GM23248 (cell line): ENCODE measurements around the gene ELK3. TPM values are rescaled to one million over a fixed set of nuclear protein-coding genes. Genes with fewer than 3 reads are reported as not detected.

ENCODE experiments used
- DNase-seq: peaks from one replicate; pipeline ENCODE4 v3.0.0-alpha.2; 2015
- H2AFZ ChIP-seq: fragments of 200-600 bp; sonication (generic); 2 replicates; pipeline ENCODE4 v1.6.1; 2016; ENCODE audit warnings: antibody characterized with exemption
- H3F3A ChIP-seq: fragments of 200-600 bp; sonication (generic); 2 replicates; pipeline ENCODE4 v1.6.1; 2016; ENCODE audit warnings: mild to moderate bottlenecking, antibody characterized with exemption, mixed run types; ENCODE audit not compliant: insufficient read depth
- H3K27ac ChIP-seq: fragments of 200-600 bp; sonication (generic); 2 replicates; pipeline ENCODE4 v1.5.1; 2016; ENCODE audit warnings: mild to moderate bottlenecking
- H3K27me3 ChIP-seq: fragments of 200-600 bp; sonication (generic); replicated peaks from 2 replicates; pipeline ENCODE4 v1.6.1; 2016; ENCODE audit warnings: mild to moderate bottlenecking; ENCODE audit not compliant: insufficient read depth
- H3K36me3 ChIP-seq: fragments of 200-600 bp; sonication (generic); 2 replicates; pipeline ENCODE4 v1.6.1; 2016; ENCODE audit warnings: low read depth, mild to moderate bottlenecking
- H3K4me1 ChIP-seq: fragments of 200-600 bp; sonication (generic); 2 replicates; pipeline ENCODE4 v1.6.1; 2016; ENCODE audit warnings: mild to moderate bottlenecking; ENCODE audit not compliant: insufficient read depth
- H3K4me2 ChIP-seq: fragments of 200-600 bp; sonication (generic); one replicate; pipeline ENCODE4 v1.6.1; 2016; ENCODE audit warnings: mild to moderate bottlenecking; ENCODE audit not compliant: unreplicated experiment
- H3K4me3 ChIP-seq: fragments of 200-600 bp; sonication (generic); 2 replicates; pipeline ENCODE4 v1.5.1; 2016; ENCODE audit warnings: mild to moderate bottlenecking
- H3K79me2 ChIP-seq: fragments of 200-600 bp; sonication (generic); 2 replicates; pipeline ENCODE4 v1.6.1; 2016; ENCODE audit warnings: mild to moderate bottlenecking; ENCODE audit not compliant: insufficient read depth
- H3K9ac ChIP-seq: fragments of 200-600 bp; sonication (generic); 2 replicates; pipeline ENCODE4 v1.6.1; 2016; ENCODE audit warnings: mild to moderate bottlenecking
- H3K9me2 ChIP-seq: fragments of 200-600 bp; sonication (generic); 2 replicates; pipeline ENCODE4 v1.6.1; 2016; ENCODE audit warnings: mixed run types, mild to moderate bottlenecking, moderate library complexity; ENCODE audit not compliant: insufficient read depth
- H3K9me3 ChIP-seq: fragments of 200-600 bp; sonication (generic); one replicate; pipeline ENCODE4 v1.6.1; 2017; ENCODE audit warnings: low read depth
- H4K20me1 ChIP-seq: fragments of 200-600 bp; sonication (generic); 2 replicates; pipeline ENCODE4 v1.6.0; 2016; ENCODE audit not compliant: insufficient read depth
- EZH2 ChIP-seq: fragments of 200-600 bp; sonication (generic); IDR thresholded peaks from 2 replicates; pipeline ENCODE4 v1.6.1; 2018; ENCODE audit warnings: antibody characterized with exemption, mild to moderate bottlenecking; ENCODE audit not compliant: insufficient read depth, poor library complexity, severe bottlenecking
- EZH2phosphoT487 ChIP-seq: fragments of 200-600 bp; sonication (generic); IDR thresholded peaks from 2 replicates; pipeline ENCODE4 v1.6.1; 2018; ENCODE audit warnings: antibody characterized with exemption, moderate library complexity, mild to moderate bottlenecking, low read depth; ENCODE audit not compliant: insufficient read depth
- WGBS, 2 experiments: methylation state at CpG; one replicate each; pipeline ENCODE4 v1.1.6; 2015 to 2017; ENCODE audit warnings: low lambda C conversion rate in 2 of 2, low coverage in 1 of 2; ENCODE audit errors: missing lambda C conversion rate in 2 of 2; 5-methylcytosine and 5-hydroxymethylcytosine counted together
- in situ Hi-C: fragments of 300-500 bp; cut with MboI; formaldehyde crosslinking; loops from 2 replicates; pipeline ENCODE4 v1.15.0; 2020
- polyA plus RNA-seq: library from polyadenylated mRNA; unstranded; fragments of >200 nt; fragmentation: Nextera tagmentation; extraction: Ambion mirVana; gene quantifications from 2 replicates; pipeline ENCODE4 v1.2.1, GENCODE V29; 2016
- total RNA-seq: library from RNA; depleted of rRNA; stranded (reverse); fragments of >200 nt; shearing (Covaris generic); gene quantifications from 2 replicates; pipeline ENCODE4 v1.2.3, GENCODE V29; 2014

Gene ELK3
- total and polyA plus RNA-seq, 2 experiments from 2014 or later: 31.9 to 51.9 TPM

DNA sequence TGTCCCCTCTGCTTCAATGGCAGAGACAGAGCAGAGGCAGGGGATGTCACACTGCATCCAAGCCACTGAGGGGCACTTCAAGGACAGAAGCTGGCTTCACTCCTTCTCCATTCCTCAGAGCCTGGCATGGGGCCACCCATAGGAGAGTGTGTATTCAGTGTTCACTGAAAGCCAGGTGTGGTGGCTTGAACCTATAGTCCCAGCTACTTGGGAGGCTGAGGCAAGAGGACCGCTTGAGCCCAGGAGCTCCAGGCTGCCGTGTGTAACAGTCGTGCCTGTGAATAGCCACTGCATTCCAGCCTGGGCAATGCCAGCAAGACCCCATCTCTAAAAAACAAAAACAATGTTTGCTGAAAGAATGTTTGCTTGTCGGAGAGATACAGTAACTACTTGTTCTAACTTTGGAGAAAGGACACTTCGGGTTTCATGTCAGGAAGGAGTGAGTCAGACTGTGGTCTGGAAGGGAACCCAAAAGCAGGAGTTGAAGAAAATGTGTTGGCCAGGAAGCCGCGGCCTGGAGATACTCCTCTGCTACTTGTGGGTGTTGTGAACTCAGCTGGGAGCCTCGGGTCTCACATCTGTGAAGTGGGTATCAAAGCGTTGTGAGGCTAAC lies 43.4 kb downstream of the ELK3 start:
- Histone ChIP-seq H3K27ac (peak overlapping the region; percentile 99), H4K20me1 (no peaks in the 10 kb centered on the region), H3K4me1 (peaks cover 88% of the 10 kb centered on the region), H3K79me2 (peaks cover 86% of the 10 kb centered on the region), H2AFZ (no peak overlapping the region), H3K9me3 (no peaks in the 10 kb centered on the region), H3K4me2 (peak overlapping the region; percentile 89), H3F3A (peaks cover 81% of the 10 kb centered on the region), H3K27me3 (no peaks in the 10 kb centered on the region), H3K9ac (peak overlapping the region; percentile 90), H3K9me2 (no peaks in the 10 kb centered on the region), H3K36me3 (no peaks in the 10 kb centered on the region), H3K4me3 (peak overlapping the region; percentile 48)
- WGBS, 2 experiments: 0 to 1% methylated on average over 9 of the region's 9 CpGs
- in situ Hi-C loops: no loop called here
- DNase-seq: peak; percentile 97
- TF ChIP-seq EZH2: no peak
- TF ChIP-seq EZH2phosphoT487: no peak

DNA sequence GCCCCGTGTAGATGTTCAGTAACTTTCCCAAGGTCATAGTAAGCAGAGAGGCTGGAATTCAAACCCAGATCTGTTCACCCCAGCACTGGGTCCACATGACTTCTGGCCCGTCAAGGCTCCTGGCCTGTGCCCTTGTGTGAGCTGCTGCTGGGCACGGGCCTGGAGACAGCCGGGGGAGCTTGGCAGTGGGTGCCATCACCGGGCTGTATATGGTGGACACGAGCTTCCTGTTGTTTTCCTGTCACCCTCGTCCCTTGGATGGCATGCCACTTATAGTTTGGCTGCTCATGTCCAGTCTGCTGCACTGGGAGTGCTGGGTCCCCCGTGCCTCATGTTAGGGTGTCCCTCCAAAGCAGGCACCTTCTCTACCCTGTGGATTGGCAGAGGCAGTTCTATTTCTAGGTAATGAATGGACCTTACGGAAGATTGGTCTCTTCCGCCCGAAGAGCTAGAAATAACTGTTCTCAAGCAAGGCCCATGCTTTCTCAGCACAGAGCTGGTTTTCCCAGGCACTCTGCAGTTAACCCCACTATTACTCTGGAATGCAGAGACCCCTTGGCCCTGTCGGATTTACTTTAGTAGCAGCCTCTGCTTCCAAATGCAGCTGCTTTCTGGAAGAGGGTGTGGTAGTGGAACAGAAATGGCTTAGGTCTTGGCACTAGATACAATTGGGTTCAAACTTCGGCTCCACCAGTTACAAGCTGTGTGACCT lies 44.3 kb downstream of the ELK3 start:
- no peak overlapping the region for H3K4me3 ChIP-seq
- H3K36me3 ChIP-seq: no peaks in the 10 kb centered on the region
- no peak overlapping the region for H2AFZ ChIP-seq
- peak overlapping the region; percentile 2 for H3K4me2 ChIP-seq
- H3K27me3 ChIP-seq: no peaks in the 10 kb centered on the region
- H3K9ac ChIP-seq: peak overlapping the region; percentile 90
- H3K9me2 ChIP-seq: no peaks in the 10 kb centered on the region
- DNase-seq: no peak
- peaks cover 86% of the 10 kb centered on the region for H3K79me2 ChIP-seq
- TF ChIP-seq EZH2phosphoT487 (no peak), EZH2 (no peak)
- in situ Hi-C loops: no loop called here
- WGBS, 2 experiments: 56 to 65% methylated on average over 13 of the region's 13 CpGs
- no peaks in the 10 kb centered on the region for H3K9me3 ChIP-seq
- no peaks in the 10 kb centered on the region for H4K20me1 ChIP-seq
- H3K27ac ChIP-seq: peak overlapping the region; percentile 99
- peaks cover 79% of the 10 kb centered on the region for H3K4me1 ChIP-seq
- H3F3A ChIP-seq: peaks cover 78% of the 10 kb centered on the region

DNA sequence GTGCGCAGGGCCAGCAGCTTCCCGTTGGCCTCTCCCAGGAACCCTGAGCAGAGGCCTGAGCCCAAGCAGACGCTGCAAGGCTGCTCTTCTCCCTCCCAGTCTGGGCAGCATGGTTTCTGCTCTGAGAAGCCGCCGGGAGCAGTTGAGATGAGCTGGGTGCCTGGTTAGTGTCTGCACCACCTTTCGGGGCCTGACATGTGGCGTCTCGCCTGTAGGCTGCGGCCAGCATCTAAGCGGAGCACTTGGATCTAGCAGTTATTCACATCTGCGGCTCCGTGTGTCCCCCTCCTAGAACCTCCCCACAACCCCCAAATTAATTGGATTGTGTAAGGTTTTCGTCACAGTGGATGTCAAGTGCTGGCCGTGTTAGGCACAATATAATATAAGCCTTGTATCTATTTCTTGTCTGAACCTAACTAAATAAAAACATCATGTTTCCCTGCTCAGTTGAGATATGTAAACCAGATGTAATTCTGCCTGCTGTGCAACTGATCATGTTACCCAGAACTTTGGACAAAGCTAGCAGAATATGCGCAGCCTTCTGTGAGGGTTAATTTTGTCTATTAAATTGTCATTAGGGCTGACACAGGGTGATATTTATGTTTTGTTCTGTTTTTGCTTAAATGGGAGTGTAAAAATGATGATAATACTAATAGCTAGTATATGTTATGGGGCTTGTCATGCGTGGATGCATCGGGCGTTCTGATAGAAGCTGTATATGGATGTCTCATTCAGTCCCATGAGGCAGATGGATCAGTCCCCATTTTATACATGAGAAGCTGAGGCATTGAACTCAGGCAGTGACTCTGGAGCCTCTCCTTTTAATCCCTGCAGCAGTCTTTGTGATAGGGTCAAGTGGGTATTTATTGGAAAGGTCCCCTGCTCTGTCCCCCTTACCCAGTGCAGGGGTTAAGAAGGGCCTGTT lies 45.8 kb downstream of the ELK3 start:
- Histone ChIP-seq H3K4me1 (peaks cover 68% of the 10 kb centered on the region), H3K4me2 (peak overlapping the region; percentile 64), H3K9me3 (no peaks in the 10 kb centered on the region), H2AFZ (no peak overlapping the region), H4K20me1 (no peaks in the 10 kb centered on the region), H3K27ac (peak overlapping the region; percentile 99), H3K36me3 (0 out of 2 replicates have a peak, but pooled peaks cover 4% of the 10 kb centered on the region), H3K27me3 (no peaks in the 10 kb centered on the region), H3F3A (peaks cover 78% of the 10 kb centered on the region), H3K4me3 (peak overlapping the region; percentile 14; the same call in 1 of the 2 replicates), H3K79me2 (peaks cover 90% of the 10 kb centered on the region), H3K9ac (peak overlapping the region; percentile 90), H3K9me2 (no peaks in the 10 kb centered on the region)
- TF ChIP-seq EZH2phosphoT487 (no peak), EZH2 (no peak)
- WGBS, 2 experiments: 15 to 24% methylated on average over 14 to 18 of the region's 18 CpGs
- in situ Hi-C loops: no loop called here
- DNase-seq: peak; percentile 69

DNA sequence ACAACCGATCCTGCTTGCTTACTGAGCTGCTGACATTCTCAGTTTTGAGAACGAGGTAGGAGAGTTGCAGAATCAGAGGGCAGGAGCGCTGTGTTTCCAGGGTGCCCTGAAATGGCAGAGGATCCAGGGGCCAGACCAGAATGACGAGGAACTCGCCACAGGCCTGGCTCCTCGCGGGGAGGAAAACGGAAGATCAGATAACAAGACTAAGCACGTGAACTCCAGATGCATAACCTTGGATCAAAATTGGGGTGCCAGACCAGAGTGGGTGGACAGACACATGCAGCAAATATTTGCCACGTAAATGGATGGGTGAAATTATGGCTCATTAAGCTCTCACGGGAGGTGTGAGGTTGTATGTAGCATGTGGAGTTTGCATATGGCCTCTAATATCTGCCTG lies 46.5 kb downstream of the ELK3 start:
- DNase-seq: peak; percentile 86
- H3K27me3 ChIP-seq: no peaks in the 10 kb centered on the region
- peak overlapping the region; percentile 99 for H3K27ac ChIP-seq
- 0 out of 2 replicates have a peak, but pooled peaks cover 4% of the 10 kb centered on the region for H3K36me3 ChIP-seq
- H3K4me3 ChIP-seq: peak overlapping the region; percentile 14; the same call in 1 of the 2 replicates
- no peaks in the 10 kb centered on the region for H4K20me1 ChIP-seq
- H3K9me2 ChIP-seq: no peaks in the 10 kb centered on the region
- H3K9me3 ChIP-seq: no peaks in the 10 kb centered on the region
- TF ChIP-seq EZH2phosphoT487: no peak
- in situ Hi-C loops: no loop called here
- peaks cover 90% of the 10 kb centered on the region for H3K79me2 ChIP-seq
- H3K4me1 ChIP-seq: peaks cover 61% of the 10 kb centered on the region
- no peak overlapping the region for H2AFZ ChIP-seq
- H3K4me2 ChIP-seq: peak overlapping the region; percentile 64
- peaks cover 76% of the 10 kb centered on the region for H3F3A ChIP-seq
- 10 to 21% methylated on average over 11 of the region's 11 CpGs for WGBS, 2 experiments
- peak overlapping the region; percentile 90 for H3K9ac ChIP-seq
